Epithelial cell of esophagus (primary cell): ENCODE measurements around the gene ACER3.
"Not testable (repeated sequence)": the region's sequence is repeated elsewhere in the genome, so short reads cannot be mapped to it uniquely, and the experiment has no call there.

Experiments used
- DNase-seq: peaks from one replicate; pipeline ENCODE4 v3.0.0; 2010; ENCODE audit warnings: low read depth
- H3K4me3 ChIP-seq: 2 replicates; pipeline ENCODE4 v1.5.1; 2011; ENCODE audit warnings: mild to moderate bottlenecking, low read length, control low read depth
- CTCF ChIP-seq: IDR thresholded peaks from 2 replicates; pipeline ENCODE4 v1.5.1; 2011; ENCODE audit warnings: low read depth, mild to moderate bottlenecking, low read length, control low read depth, inconsistent platforms; ENCODE audit not compliant: insufficient read depth; ENCODE audit errors: missing control alignments

ACER3 gene

DNA sequence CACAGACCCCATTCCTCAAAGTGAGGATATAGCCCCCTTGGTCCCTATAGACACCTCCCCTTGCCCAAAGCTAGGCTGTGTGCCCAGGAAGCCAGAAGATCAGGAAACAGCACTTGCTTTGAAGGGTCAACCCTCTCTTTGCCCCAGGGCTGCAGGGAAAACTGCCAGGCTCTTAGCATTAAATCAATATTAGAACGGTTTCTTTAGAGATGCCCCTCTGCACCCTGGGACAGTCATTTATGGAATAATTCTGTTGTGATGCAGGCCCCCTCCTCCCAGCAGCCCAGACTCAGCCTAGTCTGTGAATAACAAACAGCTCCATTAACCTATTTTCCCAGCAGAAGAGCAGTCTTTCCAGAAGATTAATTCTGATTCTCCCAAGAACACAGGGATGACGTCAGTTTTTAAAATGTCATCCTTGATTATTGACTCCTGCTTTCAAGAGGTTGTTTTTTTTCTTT, 194.4 kb downstream of the ACER3 start:
- H3K4me3 ChIP-seq = no peak overlapping the region
- DNase-seq = no peak
- TF ChIP-seq CTCF = no peak

DNA sequence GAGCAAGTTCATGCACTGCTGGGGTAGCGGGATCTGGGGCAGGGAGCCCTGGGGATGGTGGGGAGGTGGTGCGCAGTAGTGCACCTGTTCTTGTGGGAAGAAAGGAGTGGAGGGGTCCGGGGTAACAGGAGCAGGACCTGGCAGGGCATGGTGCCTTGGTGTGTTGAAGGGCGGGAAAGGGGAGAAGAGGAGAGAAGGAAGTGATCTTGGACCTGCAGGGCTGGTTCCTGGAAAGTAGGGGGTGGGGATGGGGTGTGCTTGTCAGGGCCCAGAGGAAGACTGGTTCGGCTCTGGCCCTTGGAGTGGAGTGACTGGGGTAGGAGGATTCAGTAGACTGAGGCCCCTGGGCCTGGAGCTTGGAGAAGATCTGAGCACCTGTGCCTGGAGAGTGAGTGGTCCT, 195.2 kb downstream of the ACER3 start:
- TF ChIP-seq CTCF = no peak
- DNase-seq = no peak
- H3K4me3 ChIP-seq = no peak overlapping the region

GRCh38 chr11:77056814-77057402, 196.2 kb downstream of the ACER3 start:
- DNase-seq = no peak
- no peak overlapping the region for H3K4me3 ChIP-seq
- no peak for TF ChIP-seq CTCF

DNA sequence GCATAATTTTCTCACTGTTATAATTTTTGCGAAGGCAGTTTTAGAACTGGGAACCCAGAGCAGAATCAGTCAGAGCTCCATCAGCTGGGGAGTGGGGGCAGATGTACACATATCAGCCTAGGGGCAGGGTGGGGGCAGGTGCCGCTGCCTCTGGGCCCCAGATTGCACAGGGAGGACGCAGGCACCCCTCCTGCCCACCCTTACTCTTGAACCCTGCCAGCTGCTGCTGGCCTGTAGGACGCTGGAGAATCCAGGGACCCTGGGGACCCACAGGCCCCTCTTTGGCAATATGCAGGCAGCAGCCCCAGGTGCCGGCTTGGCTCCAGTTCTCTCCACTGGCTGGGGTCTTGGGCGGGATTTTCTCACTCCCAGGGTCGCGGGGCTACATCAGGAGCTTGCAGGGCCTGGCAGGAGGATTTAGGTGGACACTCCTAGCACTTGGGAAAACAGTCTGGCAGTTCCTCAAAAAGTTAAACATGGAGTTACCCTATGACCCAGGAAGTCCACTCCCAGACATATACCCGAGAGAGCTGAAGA, 197.3 kb downstream of the ACER3 start:
- no peak for DNase-seq
- no peak overlapping the region for H3K4me3 ChIP-seq
- no peak for TF ChIP-seq CTCF

DNA sequence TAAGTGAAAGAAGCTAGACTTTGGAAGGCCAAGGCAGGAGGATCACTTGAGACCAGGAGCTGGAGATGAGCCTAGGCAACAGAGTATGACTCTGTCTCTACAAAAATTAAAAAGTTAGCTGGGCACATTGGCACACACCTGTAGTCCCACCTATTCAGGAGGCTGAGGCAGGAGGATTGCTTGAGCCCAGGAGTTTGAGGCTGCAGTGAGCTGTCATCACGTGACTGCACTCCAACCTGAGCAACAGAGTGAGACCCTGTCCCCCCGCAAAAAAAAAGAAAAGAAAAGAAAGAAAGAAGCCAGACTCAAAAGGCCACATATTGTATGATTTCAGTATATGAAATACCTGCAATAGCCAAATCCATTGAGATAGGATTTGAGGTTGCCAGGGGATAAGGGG, 198.2 kb downstream of the ACER3 start:
- TF ChIP-seq CTCF = no peak
- H3K4me3 ChIP-seq = no peak overlapping the region
- DNase-seq = no peak

DNA sequence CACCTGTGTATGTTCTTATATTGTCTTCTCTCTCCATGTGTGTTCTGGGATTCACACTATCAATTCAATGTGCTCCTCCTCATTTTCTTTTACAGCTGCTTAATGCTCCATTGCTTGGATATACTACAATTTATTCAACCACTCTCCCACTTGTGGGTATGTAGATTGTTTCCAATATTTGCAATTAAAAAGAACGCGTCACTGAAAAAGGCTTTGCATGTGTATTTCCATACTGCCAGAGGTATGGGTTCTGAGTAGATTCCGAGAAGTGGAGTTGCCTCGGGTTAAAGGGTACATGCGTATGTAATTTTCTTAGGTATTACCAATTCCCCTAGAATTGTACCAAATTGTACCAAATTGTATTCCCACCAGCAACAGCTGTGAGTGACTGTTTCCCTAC, 199.1 kb downstream of the ACER3 start:
- no peak overlapping the region for H3K4me3 ChIP-seq
- no peak for DNase-seq
- no peak for TF ChIP-seq CTCF

GRCh38 chr11:77060234-77060633, 199.5 kb downstream of the ACER3 start:
- no peak overlapping the region for H3K4me3 ChIP-seq
- DNase-seq = no peak
- TF ChIP-seq CTCF = no peak

DNA sequence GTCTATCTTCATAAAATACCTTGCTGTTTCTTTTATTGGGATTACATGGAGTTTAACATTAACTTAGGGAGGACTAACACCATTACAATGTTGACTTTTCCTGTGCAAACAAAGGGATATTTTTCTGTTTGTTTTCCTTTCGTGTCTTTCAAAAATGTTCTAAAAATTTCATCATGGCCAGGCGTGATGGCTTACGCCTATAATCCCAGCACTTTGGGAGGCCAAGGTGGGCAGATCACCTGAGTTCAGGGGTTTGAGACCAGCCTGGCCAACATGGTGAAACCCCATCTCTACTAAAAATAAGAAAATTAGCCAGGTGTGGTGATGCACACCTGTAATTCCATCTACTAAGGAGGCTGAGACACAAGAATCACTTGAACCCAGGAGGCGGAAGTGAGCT, 200.5 kb downstream of the ACER3 start:
- not testable (repeated sequence) for H3K4me3 ChIP-seq, DNase-seq
